Glomerular visceral epithelial cell (primary cell): ENCODE measurements around the gene KCNJ14.

Experiments
- DNase-seq: peaks from one replicate; pipeline ENCODE4 v3.0.0-alpha.2; 2016; ENCODE audit errors: extremely low spot score

Gene KCNJ14

DNA sequence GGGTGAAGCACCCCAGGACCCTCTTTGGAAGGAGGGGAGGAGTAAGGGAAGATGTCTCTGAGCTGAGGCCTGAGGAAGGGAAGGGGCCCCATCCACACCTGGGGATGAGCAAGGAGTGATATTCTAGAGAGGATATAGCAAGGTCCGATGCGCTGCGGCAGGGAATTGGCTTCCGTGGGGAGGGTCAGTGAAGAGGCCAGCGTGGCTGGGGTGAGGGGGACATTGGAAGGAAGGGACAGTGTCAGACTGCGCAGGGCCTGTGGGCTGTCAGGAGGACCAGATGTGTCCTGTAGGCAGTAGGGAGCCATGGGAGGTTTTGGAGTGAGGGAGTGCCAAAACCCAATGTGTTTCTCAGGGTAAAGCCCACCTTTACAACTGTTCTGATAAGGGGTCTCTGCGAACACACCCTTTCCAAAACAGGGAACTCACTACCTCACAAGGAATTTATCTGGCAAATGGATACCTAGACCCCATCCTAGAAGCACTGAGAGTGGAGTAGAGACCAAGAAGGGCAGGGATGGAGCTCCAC is 52.6 kb downstream of the KCNJ14 start:
- DNase-seq = no peak

DNA sequence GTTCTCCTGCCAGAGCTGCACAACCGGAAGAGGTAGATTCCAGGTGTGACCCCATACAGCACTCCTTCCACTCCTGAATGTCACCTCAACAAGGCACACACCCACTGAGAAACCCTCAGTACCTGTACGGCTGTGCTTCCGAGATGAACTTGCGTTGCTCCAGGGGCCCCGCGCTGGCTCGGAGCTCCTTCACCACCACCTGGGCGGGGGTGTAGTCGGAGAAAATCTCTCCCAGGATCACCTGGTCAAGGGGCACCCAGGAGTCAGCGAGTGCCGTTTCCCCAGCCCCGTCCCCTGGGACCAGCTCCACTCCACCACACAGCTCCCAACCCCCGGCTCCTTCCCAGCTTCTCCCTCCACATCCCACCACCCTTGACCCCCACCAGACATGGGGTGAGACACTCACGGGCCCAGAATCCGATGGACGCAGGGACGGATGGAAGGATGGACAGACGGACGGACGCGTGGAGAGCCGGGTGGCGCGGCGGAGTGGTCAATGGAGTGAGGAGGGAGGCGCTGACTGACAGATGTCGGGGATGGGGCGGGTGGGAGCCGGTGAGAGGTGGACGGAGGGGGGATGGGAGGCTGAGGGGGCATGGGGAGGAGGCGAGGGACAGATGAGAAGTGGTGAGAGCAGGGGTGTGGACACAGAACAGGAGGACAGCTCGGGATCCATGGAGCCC is 53.5 kb downstream of the KCNJ14 start:
- DNase-seq = no peak

DNA sequence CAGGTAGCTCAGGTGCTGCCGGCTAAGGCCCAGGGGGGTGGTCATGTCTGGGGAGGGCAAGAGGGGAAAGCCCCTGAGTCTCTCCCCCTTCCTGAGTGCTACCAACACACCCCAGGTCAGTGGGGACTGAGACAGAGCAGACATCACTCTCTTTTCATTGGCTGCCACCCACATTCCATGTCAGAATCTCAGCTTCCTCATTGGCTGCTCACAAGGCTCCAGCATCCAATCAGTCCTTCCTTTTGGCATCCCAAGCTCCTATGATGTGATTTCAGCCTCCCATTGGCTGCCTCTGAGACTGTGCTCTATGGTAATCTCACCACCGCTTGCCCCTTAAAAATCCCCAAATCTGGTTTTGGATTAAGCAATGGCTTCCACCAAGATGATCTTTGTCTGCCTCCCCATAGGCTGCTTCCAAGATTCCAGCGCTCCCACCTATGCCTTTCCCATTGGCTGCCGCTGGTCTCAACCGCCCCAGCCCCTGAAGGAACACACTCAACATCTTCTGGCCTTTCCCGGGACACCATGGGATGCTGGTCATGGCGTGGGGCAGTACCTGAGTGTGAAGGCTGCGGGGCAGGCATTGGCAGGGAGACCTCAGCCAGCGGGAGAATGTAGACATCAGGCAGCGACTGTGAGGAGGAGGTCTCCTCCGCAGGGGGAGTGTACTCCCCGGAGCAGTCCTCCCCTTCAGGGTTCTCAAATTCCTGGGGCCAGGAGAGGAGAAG is 54.3 kb downstream of the KCNJ14 start:
- no peak for DNase-seq

DNA sequence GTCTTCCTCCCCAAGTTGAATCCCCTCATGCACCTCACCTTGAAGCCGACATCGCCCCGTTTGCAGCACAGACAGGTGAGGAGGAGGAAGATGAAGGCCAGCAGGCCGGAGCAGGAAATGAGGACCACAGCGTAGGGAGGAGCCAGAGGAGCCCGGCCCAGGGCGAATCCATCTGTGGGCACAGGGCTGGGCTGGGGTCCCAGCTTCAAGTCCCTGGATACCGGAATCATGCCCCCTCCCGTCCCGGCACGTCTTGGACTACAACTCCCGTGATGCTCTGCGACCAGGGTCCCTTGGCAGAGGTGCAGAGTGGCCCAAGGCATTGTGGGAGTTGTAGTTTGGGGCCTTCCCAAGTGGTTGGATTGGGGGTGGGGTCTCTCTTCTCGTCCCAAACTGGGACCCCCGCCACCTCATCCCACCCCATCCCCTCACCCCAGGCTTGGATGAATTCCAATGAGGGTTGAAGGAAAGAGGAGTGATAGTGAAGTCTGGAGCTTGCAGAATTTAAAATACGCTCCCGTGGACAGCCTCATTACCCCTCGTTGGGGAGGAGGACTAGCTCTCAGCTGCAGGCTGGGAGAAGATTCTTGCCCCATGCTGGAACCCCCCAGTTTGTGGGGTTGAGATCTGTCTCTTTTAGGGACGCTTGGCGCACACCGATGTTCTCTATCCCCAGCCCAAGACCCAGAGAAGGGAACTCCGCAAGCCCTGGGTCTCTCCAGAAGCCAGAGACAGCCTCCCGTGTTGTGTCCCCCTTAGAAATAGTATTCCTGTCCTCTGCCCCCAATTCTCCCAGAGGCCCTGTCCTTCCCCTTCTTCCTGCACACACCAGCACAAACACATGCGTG is 55.3 kb downstream of the KCNJ14 start:
- DNase-seq = no peak

DNA sequence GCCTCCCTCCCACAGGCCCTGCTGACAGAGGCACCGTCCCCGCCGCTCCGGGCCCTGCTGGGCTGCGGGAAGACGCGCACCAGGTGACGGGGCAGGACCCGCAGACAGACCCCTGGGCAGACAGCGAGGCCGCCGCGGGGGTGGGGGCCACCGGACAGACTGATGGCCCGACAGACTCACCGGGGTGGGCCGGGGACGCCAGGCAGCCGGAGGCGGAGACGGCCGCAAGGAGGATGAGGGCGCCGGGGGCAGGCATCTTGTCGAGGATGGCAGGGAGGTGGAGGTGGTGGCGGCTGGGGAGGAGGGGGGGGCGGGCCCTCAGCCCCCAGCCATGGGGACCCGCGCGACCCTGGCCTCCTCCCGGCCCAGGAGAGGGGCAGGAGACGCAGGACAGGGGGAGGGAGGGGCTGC is 56.0 kb downstream of the KCNJ14 start:
- DNase-seq = no peak

DNA sequence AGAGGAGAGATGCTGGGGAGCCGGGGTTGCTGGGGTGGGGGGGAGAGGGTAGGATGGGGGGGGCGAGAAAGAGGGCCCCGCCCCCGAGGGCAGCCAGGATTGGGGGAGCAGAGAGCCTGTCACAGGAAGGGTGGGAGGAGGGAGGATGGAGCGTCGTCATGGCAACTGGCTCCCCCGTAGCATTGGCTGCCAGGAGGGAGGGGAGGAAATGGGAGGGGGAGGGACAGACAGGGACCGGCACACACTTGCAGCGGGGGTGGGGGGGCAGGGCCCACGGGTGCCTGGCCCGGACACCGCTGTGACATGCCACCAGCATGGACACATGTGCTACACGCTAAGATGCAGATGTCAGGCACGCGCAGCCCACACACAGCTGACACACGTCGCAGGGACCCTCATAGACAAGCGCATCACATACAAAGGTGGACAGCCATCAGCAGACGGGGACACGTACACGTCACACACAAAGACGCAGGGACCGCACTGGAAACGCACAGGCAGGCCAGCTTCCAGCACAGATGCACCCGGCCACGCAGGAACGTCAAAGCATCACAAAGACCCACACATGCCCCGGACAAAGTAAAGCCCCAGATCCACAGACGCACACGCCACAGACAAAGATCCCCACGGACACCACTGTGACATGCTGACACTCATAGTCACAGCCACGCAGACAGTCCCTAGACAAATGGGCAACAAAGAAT is 56.6 kb downstream of the KCNJ14 start, which contains the start of gene LMTK3:
Gene LMTK3, minus strand, starts transcription at position 36 of the 704 bp plus-strand sequence. CDS start 259 bp downstream, outside the sequence.
- no peak for DNase-seq

DNA sequence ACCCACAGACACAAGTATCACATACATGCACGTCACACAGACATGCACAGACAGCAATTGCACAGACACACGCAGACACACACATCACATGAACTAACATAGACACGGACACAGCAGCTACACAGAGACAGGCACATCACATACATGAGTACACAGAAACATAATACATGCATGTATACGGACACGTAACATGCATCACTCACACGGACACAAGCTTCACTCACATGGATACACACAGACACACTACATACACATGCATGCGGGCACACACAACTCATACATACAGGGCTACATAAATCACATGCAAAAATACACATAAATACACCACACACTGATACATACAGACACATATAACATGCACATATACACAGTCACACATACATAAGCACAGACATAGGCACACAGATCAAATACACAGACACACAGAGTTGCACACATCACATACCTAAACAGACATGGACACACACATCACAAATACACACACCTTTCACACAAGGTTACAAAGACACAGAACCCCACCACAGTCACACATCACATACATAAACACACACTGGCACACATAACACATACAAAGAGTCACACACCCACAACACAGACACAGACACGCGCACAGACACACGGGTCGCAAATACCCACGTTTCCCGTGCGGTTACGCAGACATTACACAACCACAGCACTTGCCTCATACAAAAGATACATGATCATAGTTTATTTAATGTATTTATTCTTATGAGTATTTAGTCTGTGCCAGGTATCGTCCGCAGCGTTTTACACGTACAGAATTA is 57.3 kb downstream of the KCNJ14 start:
- no peak for DNase-seq

DNA sequence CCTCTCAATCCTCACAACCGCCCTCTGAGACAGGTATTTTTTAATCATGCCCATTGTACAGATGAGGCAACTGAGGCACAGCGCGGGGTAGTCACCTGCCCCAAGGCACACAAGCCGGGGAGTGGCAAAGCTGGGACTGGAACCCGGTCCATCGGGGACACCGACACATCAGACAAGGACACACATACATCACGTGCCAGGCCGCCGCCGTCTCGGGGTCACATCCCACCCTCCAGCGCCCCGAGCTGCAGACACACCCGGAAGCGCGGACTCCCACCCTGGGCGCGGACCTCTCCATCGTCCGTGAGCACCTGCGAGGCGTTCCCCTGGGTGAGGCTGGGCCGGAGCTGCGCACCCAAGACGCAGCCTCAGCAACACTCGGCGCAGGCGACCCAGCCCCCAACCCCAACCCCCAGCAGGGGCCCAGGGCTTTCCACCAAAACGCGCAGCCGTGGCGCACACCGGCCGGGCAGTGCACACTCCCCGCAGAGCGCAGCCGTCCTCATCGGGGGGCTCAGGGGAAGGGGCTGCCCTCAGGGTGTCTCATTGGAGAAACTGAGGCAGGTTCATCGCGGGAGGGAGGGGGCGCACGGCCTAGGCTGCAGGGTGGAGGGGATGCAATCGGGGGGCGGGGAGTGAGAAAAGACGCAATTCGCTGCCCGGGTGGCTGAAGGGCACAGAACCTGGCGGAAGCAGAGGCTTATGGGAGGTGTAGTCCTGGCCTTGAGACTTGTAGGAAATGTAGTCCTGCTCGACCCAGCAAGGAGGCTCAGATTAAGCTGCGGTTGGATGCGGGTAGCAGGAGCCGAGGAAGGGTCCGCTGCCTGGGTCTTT is 58.1 kb downstream of the KCNJ14 start:
- DNase-seq = peak; percentile 57

DNA sequence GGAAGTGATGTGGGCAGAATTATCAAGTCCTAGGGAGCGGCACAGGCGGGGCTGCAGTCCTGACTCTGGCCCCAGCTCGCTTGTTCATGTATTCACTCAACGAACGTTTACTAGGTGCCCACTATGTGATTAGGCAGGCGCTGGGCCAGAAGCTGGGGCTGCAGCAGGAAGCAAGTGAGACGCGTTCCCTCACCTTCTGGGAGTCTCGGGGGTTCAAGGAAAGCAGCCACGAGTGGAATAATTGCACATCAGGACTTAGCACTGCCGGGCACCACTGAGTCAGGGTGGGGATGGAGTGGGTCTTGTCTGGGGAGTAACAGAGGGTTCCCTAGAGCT is 58.7 kb downstream of the KCNJ14 start:
- no peak for DNase-seq

DNA sequence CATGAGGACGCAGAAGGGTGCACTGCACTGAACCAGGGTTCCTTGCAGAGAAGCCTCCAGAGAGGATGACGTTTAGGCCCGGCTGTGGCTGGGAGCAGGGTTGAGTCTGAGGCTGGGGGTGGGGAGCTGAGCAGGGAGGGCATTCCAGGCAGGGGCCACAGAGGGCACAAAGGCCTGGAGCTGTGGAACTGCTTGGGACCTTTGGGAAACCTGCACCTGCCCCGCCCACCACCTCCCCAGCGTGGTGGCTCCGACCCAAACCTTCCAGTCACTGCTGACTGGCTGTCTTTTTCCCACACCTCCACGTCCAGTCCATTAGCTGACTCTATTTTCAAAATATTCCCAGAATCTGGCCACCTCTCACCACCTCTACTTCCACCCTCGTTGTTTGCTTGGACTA is 61.2 kb downstream of the KCNJ14 start:
- no peak for DNase-seq
